ENCODE measurements around the gene MTG2. TPM values are rescaled to one million over a fixed set of nuclear protein-coding genes. Genes with fewer than 3 reads are reported as not detected.

MTG2 gene
- total and polyA plus RNA-seq, 2 of the 13 experiments (the other 11 are each of a cell fraction or from before 2014, with no cell fraction given), result 20.4 to 37.8 TPM

- TF ChIP-seq CSRNP2 (CRISPR knock-in tag; conservative IDR thresholded peaks at IDR 0.05; ENCODE audit: low read depth), result no peak
- no peak; the same call in 1 of the 2 replicates for TF ChIP-seq RFXAP (CRISPR knock-in tag; IDR thresholded peaks at IDR 0.05; ENCODE audit: borderline replicate concordance)
- no peak for TF ChIP-seq ATF7 (IDR thresholded peaks at IDR 0.05)
- no peak for TF ChIP-seq ATF7 (CRISPR knock-in tag; IDR thresholded peaks at IDR 0.05)
- no peak for TF ChIP-seq BHLHE40 (IDR thresholded peaks at IDR 0.05; ENCODE audit: low read length)
- no peak for TF ChIP-seq ISL2 (CRISPR knock-in tag; IDR thresholded peaks at IDR 0.05)
- TF ChIP-seq ZNF17 (CRISPR knock-in tag; IDR thresholded peaks at IDR 0.05), result no peak
- TF ChIP-seq GPN1 (CRISPR knock-in tag; IDR thresholded peaks at IDR 0.05; ENCODE audit: borderline replicate concordance), result no peak
- no peak for TF ChIP-seq ZFX (CRISPR knock-in tag; IDR thresholded peaks at IDR 0.05; ENCODE audit: low read depth)
- TF ChIP-seq CENPBD1 (CRISPR knock-in tag; IDR thresholded peaks at IDR 0.05; ENCODE audit: borderline replicate concordance, low read depth), result no peak
- TF ChIP-seq HCFC1 (IDR thresholded peaks at IDR 0.05; ENCODE audit: low read depth, low read length), result no peak
- no peak for TF ChIP-seq HNRNPK (IDR thresholded peaks at IDR 0.05; ENCODE audit: low read depth, low read length, poor library complexity, severe bottlenecking)
- TF ChIP-seq ARNTL (CRISPR knock-in tag; IDR thresholded peaks at IDR 0.05), result no peak
- no peak for TF ChIP-seq TEF (CRISPR knock-in tag; IDR thresholded peaks at IDR 0.05)
- no peak for TF ChIP-seq ZNF510 (CRISPR knock-in tag; IDR thresholded peaks at IDR 0.05; ENCODE audit: low read depth)
- no peak for TF ChIP-seq HNF4A (CRISPR knock-in tag; IDR thresholded peaks at IDR 0.05)
- TF ChIP-seq NFATC3 (CRISPR knock-in tag; IDR thresholded peaks at IDR 0.05), result no peak
- no peak for TF ChIP-seq ESRRA (CRISPR knock-in tag; IDR thresholded peaks at IDR 0.05; ENCODE audit: low read depth)
- no peak for TF ChIP-seq SUZ12 (IDR thresholded peaks at IDR 0.05; ENCODE audit: low read depth, low read length)
- no peak for TF ChIP-seq JARID2 (CRISPR knock-in tag; IDR thresholded peaks at IDR 0.05; ENCODE audit: insufficient replicate concordance)
- TF ChIP-seq REXO4 (CRISPR knock-in tag; IDR thresholded peaks at IDR 0.05; ENCODE audit: borderline replicate concordance), result no peak
- TF ChIP-seq GATAD1 (CRISPR knock-in tag; IDR thresholded peaks at IDR 0.05), result no peak; the same call in 1 of the 2 replicates
- TF ChIP-seq ZNF570 (CRISPR knock-in tag; IDR thresholded peaks at IDR 0.05; ENCODE audit: borderline replicate concordance), result no peak
- no peak; the same call in 1 of the 2 replicates for TF ChIP-seq REPIN1 (CRISPR knock-in tag; IDR thresholded peaks at IDR 0.05; ENCODE audit: borderline replicate concordance, low read depth)
- TF ChIP-seq ZBTB20 (CRISPR knock-in tag; IDR thresholded peaks at IDR 0.05; ENCODE audit: borderline replicate concordance, low read depth), result no peak; the same call in 1 of the 2 replicates
Observed at GRCh38 chr20:62141397-62142251, 41.2 kb upstream of the MTG2 start (continued).

Data from HepG2 (cell line).